Bone marrow (tissue), 2 donors: ENCODE results near the gene TBX4.
"Not testable (repeated sequence)": the region's sequence is repeated elsewhere in the genome, so short reads cannot be mapped to it uniquely, and the experiment has no call there.

Experiments
- DNase-seq, 2 donors: peaks; one replicate each; lab custom pipeline; 2025; lab: John Stamatoyannopoulos, UW

The TBX4 gene

GRCh38 chr17:61498042-61498994 is 46.1 kb downstream of the TBX4 start:
- no peak for DNase-seq

GRCh38 chr17:61499632-61500031 is 47.4 kb downstream of the TBX4 start:
- DNase-seq = no peak

- DNase-seq = no peak
Measured at GRCh38 chr17:61500287-61500686, 48.1 kb downstream of the TBX4 start.

- no peak for DNase-seq
Measured at GRCh38 chr17:61502292-61502691, 50.1 kb downstream of the TBX4 start.

- no peak for DNase-seq
Measured at GRCh38 chr17:61503961-61504360, 51.7 kb downstream of the TBX4 start.

GRCh38 chr17:61504697-61505096 is 52.5 kb downstream of the TBX4 start:
- no peak for DNase-seq

GRCh38 chr17:61505846-61506627 is 53.8 kb downstream of the TBX4 start:
- no peak for DNase-seq

- DNase-seq = no peak
Measured at GRCh38 chr17:61507383-61508066, 55.3 kb downstream of the TBX4 start.

- DNase-seq = no peak
Measured at GRCh38 chr17:61508912-61509311, 56.7 kb downstream of the TBX4 start.

- DNase-seq = not testable (repeated sequence)
Measured at GRCh38 chr17:61509454-61509853, 57.2 kb downstream of the TBX4 start.

- DNase-seq = no peak
Measured at GRCh38 chr17:61510237-61510636, 58.0 kb downstream of the TBX4 start.

- no peak for DNase-seq
Measured at GRCh38 chr17:61510991-61511390, 58.8 kb downstream of the TBX4 start.

GRCh38 chr17:61511480-61512182 is 59.4 kb downstream of the TBX4 start:
- DNase-seq = no peak

- no peak for DNase-seq
Measured at GRCh38 chr17:61514491-61514890, 62.3 kb downstream of the TBX4 start.

- DNase-seq = no peak
Measured at GRCh38 chr17:61517265-61517664, 65.0 kb downstream of the TBX4 start.

- DNase-seq = no peak
Measured at GRCh38 chr17:61517843-61518606, 65.8 kb downstream of the TBX4 start.

GRCh38 chr17:61519139-61519538 is 66.9 kb downstream of the TBX4 start:
- DNase-seq = no peak

GRCh38 chr17:61519754-61520440 is 67.7 kb downstream of the TBX4 start:
- DNase-seq = no peak

GRCh38 chr17:61520897-61521296 is 68.7 kb downstream of the TBX4 start:
- DNase-seq = no peak

GRCh38 chr17:61522088-61522487 is 69.9 kb downstream of the TBX4 start:
- no peak for DNase-seq
